Astrocyte of the cerebellum (primary cell): Measurements from ENCODE around the gene PEX12.
"Not testable (repeated sequence)": the region's sequence is repeated elsewhere in the genome, so short reads cannot be mapped to it uniquely, and the experiment has no call there.

Experiments used
- DNase-seq: peaks from one replicate; pipeline ENCODE4 v3.0.0-alpha.2; 2011; ENCODE audit warnings: low read depth
- H3K4me3 ChIP-seq: 2 replicates; pipeline ENCODE4 v1.5.1; 2011; ENCODE audit warnings: mild to moderate bottlenecking, low read depth, low read length, moderate library complexity
- in situ Hi-C: cut with HindIII; loops from 2 replicates; pipeline ENCODE4 v1.10.0; 2017; ENCODE audit warnings: low sequenced_read_pairs
- TF ChIP-seq, protein P1 (sequence below): IDR thresholded peaks from 2 replicates; pipeline ENCODE4 v1.5.1; 2012; ENCODE audit warnings: low read length, low read depth, moderate library complexity, mild to moderate bottlenecking; ENCODE audit errors: missing control alignments

PEX12 gene

DNA sequence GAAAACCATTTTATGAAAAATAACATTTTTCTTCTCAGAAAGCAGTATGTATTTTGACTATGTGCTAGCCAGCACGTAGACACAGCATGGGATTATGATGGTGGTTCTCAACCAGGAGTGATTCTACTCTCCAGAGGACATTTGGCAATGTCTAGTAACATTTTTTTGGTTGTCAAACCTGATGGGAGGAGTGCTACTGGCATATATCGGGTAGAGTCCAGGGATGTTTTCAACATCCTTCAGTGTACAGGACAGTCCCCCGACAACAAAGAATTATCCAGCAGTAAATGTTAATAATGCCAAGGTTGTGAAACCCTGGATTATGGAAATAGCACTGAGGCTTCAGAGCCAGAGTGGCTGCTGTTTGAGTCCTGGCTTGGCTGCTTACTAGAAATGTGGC, 36.4 kb upstream of the PEX12 start:
- no peak for DNase-seq
- in situ Hi-C loops, result loop anchor here (10.0 kb wide), 1 partner anchor 220 kb away; no protein-coding TSS in a partner anchor
- H3K4me3 ChIP-seq, result no peak overlapping the region
- TF ChIP-seq, protein P1, sequence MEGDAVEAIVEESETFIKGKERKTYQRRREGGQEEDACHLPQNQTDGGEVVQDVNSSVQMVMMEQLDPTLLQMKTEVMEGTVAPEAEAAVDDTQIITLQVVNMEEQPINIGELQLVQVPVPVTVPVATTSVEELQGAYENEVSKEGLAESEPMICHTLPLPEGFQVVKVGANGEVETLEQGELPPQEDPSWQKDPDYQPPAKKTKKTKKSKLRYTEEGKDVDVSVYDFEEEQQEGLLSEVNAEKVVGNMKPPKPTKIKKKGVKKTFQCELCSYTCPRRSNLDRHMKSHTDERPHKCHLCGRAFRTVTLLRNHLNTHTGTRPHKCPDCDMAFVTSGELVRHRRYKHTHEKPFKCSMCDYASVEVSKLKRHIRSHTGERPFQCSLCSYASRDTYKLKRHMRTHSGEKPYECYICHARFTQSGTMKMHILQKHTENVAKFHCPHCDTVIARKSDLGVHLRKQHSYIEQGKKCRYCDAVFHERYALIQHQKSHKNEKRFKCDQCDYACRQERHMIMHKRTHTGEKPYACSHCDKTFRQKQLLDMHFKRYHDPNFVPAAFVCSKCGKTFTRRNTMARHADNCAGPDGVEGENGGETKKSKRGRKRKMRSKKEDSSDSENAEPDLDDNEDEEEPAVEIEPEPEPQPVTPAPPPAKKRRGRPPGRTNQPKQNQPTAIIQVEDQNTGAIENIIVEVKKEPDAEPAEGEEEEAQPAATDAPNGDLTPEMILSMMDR, result no peak

DNA sequence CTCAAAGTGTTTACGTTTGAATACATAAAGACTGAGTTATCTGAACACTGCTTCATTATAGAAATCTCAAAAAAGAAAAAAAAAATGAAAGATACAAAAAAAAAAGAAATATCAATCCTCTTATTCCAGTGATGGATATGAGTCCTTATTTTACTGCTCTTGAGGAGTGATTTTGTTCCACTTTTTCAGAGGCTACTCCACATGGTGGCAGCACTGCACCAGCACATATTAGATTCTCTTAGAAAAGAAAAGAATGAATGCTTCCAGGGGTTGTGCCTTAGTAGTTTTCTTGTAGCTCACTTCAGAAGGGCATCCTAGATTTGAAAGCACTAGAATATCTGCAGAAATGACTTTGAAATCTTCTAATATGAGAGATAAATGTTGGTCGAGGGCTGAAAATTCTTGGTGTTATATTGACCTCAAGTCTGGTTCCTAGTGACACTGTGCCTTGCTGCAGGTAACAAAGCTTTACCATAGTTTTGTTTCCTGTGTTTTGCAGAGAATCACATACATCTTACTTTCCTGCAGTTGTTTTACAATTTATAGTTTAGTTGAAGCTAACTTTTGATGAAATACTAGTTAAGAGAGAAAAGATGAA, 34.7 kb upstream of the PEX12 start:
- in situ Hi-C loops, result loop anchor here (10.0 kb wide), 1 partner anchor 222 kb away; no protein-coding TSS in a partner anchor
- TF ChIP-seq, protein P1, result peak; percentile 78
- DNase-seq, result peak; percentile 48
- no peak overlapping the region for H3K4me3 ChIP-seq

DNA sequence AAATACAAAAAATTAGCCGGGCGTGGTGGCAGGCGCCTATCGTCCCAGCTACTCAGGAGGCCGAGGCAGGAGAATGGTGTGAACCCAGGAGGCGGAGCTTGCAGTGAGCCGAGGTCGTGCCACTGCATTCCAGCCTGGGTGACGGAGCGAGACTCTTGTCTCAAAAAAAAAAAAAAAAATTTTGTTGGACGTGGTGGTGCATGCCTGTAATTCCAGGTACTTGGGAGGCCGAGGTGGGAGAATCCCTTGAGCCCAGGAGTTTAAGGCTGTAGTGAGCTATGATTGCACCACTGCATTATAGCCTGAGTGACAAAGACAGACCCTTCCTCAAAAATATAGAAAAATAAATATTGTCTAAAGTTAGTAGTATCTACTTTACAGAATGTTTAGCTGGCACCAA, 32.4 kb upstream of the PEX12 start:
- in situ Hi-C loops, result loop anchor here (10.0 kb wide), 1 partner anchor 224 kb away; no protein-coding TSS in a partner anchor
- not testable (repeated sequence) for DNase-seq, H3K4me3 ChIP-seq

DNA sequence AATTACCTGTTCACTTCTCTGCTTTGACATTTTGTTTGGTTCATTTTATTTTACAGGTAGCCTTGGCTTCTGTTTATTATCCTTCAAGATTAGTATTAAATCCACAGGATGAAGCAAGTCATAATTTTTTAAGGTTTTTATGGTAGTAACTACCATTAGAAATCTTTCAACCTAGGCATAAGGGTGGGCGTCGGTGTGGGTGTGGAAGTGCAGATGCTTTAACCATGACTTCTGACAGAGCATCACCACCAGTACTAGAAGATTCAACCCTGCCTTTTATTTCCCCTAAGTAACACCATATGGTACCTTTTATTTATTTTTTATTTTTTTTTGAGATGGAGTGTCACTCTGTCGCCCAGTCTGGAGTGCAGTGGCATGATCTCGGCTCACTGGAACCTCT, 31.5 kb upstream of the PEX12 start:
- H3K4me3 ChIP-seq, result no peak overlapping the region
- TF ChIP-seq, protein P1, result no peak
- DNase-seq, result no peak
- in situ Hi-C loops, result loop anchor here (10.0 kb wide), 1 partner anchor 225 kb away; no protein-coding TSS in a partner anchor

DNA sequence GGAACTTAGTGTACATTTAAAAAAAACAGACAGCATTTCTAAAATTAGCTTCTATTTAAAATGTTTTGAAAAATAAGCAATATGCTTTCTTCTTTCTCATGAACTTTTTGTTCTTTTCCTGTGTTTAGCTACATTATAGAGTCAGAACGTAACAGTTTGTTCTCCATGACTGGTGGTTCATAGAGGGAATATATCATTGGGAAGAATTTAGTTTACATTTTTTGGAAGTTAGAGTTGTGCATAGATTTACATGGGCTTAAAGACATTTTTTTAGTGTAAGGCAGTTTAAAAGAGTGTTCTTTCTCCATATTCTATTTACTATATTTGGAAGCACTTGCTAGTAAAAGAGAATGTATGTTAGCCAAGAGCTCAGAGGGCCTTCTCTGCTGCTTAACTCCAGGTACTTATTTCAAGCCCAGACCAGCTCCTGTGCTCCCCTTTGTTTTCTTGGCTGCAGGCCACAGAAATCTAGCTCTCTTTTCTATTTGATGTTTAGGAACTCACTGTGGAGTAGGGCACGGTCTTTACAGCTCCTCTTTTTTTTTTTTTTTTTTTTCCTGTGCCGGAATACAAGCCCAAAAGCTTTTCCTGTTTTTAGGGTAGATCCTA, 29.0 kb upstream of the PEX12 start:
- DNase-seq, result no peak
- H3K4me3 ChIP-seq, result no peak overlapping the region
- TF ChIP-seq, protein P1, result no peak
- in situ Hi-C loops, result no loop called here

DNA sequence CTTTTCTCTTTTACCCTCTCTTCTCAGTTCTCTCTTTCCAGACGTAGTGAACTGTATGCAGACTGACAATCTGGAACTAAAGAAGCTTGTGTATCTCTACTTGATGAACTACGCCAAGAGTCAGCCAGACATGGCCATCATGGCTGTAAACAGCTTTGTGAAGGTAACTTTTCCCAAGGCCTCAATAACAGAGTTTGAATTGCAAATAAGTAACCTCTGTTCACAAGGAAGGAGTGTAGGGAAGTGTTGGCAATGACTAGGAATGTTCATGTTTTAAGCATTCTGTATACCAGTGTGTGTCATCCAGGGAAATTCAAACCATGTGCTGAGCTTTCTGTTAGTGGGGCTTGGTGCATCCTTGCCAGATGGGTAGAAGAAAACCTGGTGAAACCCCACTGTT, 27.3 kb upstream of the PEX12 start:
- DNase-seq, result no peak
- H3K4me3 ChIP-seq, result no peak overlapping the region
- TF ChIP-seq, protein P1, result no peak
- in situ Hi-C loops, result no loop called here

DNA sequence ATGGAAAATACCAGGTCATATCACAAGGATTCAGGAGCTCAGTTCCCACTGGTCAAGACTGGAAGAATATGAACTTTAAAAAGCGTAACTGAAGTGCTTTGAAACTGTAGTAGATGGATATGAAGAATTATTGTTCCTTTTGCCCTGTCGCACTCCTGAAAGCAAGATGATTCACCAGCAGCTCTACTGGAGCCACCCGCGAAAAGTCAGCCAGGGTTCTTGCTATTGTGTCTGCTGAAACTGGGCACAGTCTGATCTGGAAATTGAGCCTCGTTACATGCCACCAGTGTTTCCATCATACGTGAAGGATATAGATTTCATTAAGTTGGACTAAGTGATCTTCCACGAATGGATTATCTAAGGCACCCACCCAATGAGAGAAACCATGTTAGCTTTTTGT, 25.3 kb upstream of the PEX12 start:
- in situ Hi-C loops, result no loop called here
- no peak overlapping the region for H3K4me3 ChIP-seq
- DNase-seq, result no peak
- TF ChIP-seq, protein P1, result no peak
